OCI-LY7 (cell line): Measurements from ENCODE around the gene LSR.

ENCODE experiments used
- CTCF ChIP-seq: fragments of 200-600 bp; sonication (generic); conservative IDR thresholded peaks from 2 replicates; pipeline ENCODE4 v1.5.1; 2014; ENCODE audit warnings: mild to moderate bottlenecking, antibody characterized with exemption, low read length, moderate library complexity, mixed read lengths
- EZH2phosphoT487 ChIP-seq: fragments of 200-600 bp; sonication (generic); IDR thresholded peaks from 2 replicates; pipeline ENCODE4 v1.6.1; 2018; ENCODE audit warnings: low read depth, borderline replicate concordance, mild to moderate bottlenecking, mixed run types, antibody characterized with exemption, low read length, moderate library complexity, mixed read lengths

- TF ChIP-seq CTCF (no peak), EZH2phosphoT487 (no peak)
Measured at GRCh38 chr19:35199481-35199880, 49.3 kb upstream of the LSR start.
